CD1c-positive myeloid dendritic cell (primary cell): ENCODE measurements around the gene MYL10.

Source experiments
- DNase-seq: peaks from one replicate; pipeline ENCODE4 v3.0.0-alpha.2; 2016; ENCODE audit errors: extremely low spot score

Gene MYL10

GRCh38 chr7:101567230-101567629 is 61.9 kb downstream of the MYL10 start:
- no peak for DNase-seq

- no peak for DNase-seq
Measured at GRCh38 chr7:101565601-101566209, 63.4 kb downstream of the MYL10 start.

- peak; percentile 11 for DNase-seq
Measured at GRCh38 chr7:101564778-101565211, 64.3 kb downstream of the MYL10 start.

- no peak for DNase-seq
Measured at GRCh38 chr7:101563943-101564777, 64.9 kb downstream of the MYL10 start.
